Measurements from ENCODE around the gene GALNT9. TPM values are rescaled to one million over a fixed set of nuclear protein-coding genes. Genes with fewer than 3 reads are reported as not detected.

The GALNT9 gene
- total and polyA plus RNA-seq, 2 donors (not counting 1 experiment from before 2014, with no cell fraction given): 0.71 to 2.4 TPM

DNA sequence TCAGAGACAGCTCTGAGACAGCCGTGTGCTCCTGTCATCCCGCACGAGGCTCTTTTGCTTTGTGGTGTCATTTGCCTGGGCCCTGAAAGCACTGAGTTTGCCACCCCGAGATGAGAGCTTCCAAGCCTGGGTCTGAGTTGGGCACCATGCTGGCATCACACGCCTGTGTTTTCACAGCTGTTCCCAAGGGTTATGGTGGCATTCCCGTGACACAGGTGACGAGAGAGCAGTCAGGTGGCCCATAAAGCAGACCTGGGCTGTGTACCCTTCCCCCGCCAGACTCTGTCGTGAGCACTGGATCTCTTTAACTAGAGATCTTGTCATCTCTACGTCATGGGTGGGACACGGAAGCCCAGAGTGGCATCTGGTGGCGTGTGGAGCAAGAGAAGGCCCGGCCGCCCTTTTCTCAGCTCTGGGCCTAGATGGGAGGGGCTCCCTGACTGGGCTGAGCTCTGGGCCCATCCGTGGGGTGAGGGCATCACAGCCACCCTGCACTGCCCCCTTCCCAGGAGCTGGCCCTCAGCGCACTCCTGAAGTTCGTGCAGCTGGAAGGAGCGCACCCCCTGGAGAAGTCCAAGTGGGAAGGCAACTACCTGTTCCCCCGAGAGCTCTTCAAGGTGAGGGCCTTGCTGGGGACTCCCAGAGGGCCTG is 182.5 kb downstream of the GALNT9 start:
- TF ChIP-seq CTCF (IDR thresholded peaks at IDR 0.05) (no peak), EZH2 (IDR thresholded peaks at IDR 0.05; ENCODE audit: borderline replicate concordance, insufficient read depth, low read depth, low read length, poor library complexity, severe bottlenecking) (no peak)
- Mint-ChIP-seq H3K9me3 (ENCODE audit: insufficient read depth) (no peaks in the 10 kb centered on the region), H3K4me1 (peaks cover 26% of the 10 kb centered on the region), H3K4me3 (peak overlapping the region; percentile 23), H3K27ac (no peak overlapping the region), H3K27me3 (no peaks in the 10 kb centered on the region)
- H4K20me1 ChIP-seq (ENCODE audit: control insufficient read depth, insufficient read depth, low read length, poor library complexity, severe bottlenecking): peaks cover 27% of the 10 kb centered on the region
- POLR2A ChIA-PET: no interaction called here
- peaks cover 15 to 21% of the 10 kb centered on the region in 2 donors for H3K4me1 ChIP-seq (ENCODE audit: control insufficient read depth in 2 of 2, insufficient read depth in 2 of 2, low read length in 2 of 2)
- no peak overlapping the region for H3K27ac ChIP-seq (ENCODE audit: low read length in 2 of 2)
- DNase-seq (no peak), ATAC-seq (ENCODE audit: low read depth) (no peak)
- H3K36me3 ChIP-seq (replicated peaks in 1 of 2; ENCODE audit: control extremely low read depth in 1 of 2, control insufficient read depth in 1 of 2, extremely low read depth in 1 of 2, insufficient read depth in 2 of 2, low read length in 1 of 2): peaks cover 0 to 31% of the 10 kb centered on the region in 2 experiments
- H3K4me3 ChIP-seq (ENCODE audit: control extremely low read depth in 1 of 5, extremely low read depth in 1 of 5, insufficient read depth in 1 of 5, low read depth in 2 of 5, low read length in 4 of 5): no peak overlapping the region
- 96% methylated on average over 19 of the region's 19 CpGs for WGBS (ENCODE audit: insufficient coverage)
- no peaks in the 10 kb centered on the region for H3K27me3 ChIP-seq (replicated peaks in 1 of 4; ENCODE audit: control extremely low read depth in 1 of 4, control insufficient read depth in 3 of 4, insufficient read depth in 4 of 4, low read length in 3 of 4)
- no peak overlapping the region for H2AFZ ChIP-seq (ENCODE audit: insufficient read depth, low read depth, low read length, poor library complexity, severe bottlenecking)
- no peak overlapping the region for H3K9ac ChIP-seq (ENCODE audit: low read length)
- H3K79me2 ChIP-seq (ENCODE audit: control insufficient read depth, insufficient read depth, low read length): peaks cover 51% of the 10 kb centered on the region
- no peak overlapping the region for H3K4me2 ChIP-seq (replicated peaks; ENCODE audit: low read depth, low read length, poor library complexity, severe bottlenecking)
- CTCF ChIA-PET: no interaction called here
- H3K9me3 ChIP-seq (ENCODE audit: control extremely low read depth in 1 of 3, control insufficient read depth in 2 of 3, insufficient read depth in 1 of 3, low read length in 2 of 3): no peaks in the 10 kb centered on the region
- intact Hi-C loops (cut with micrococcal nuclease): loop anchor here (5.0 kb wide), 1 partner anchor 810 kb away; the partner anchor contains the start of gene ZNF605

Small RNA genes lying within 50 kb of the gene (small RNA-seq; reads per million reads assigned to genes)
- not detected for gene AC138466.3 (ENCODE audit: insufficient read length, low read depth, low replicate concordance)

Other genes with a start within 250 kb of the GALNT9 start
- 46.3 and 51.3 TPM in 2 replicates for gene DDX51, start 185.3 kb downstream of the GALNT9 start, total RNA-seq
- 60.8 and 71.4 TPM in 2 replicates for gene DDX51, start 185.3 kb downstream of the GALNT9 start, polyA plus RNA-seq
- 21.9 and 23.3 TPM in 2 replicates for gene NOC4L, start 185.1 kb downstream of the GALNT9 start, total RNA-seq
- 8.9 and 13.1 TPM in 2 replicates for gene NOC4L, start 185.1 kb downstream of the GALNT9 start, polyA plus RNA-seq
- gene FBRSL1, start 160.6 kb upstream of the GALNT9 start, total RNA-seq: 112 and 121 TPM in 2 replicates
- gene FBRSL1, start 160.6 kb upstream of the GALNT9 start, polyA plus RNA-seq: 62.6 and 64.6 TPM in 2 replicates

All from B cell (primary cell).